Measurements from ENCODE around the gene CEACAM18.

The CEACAM18 gene

GRCh38 chr19:51469629-51470028 lies 8.7 kb upstream of the CEACAM18 start:
- Histone ChIP-seq H3K4me3 (ENCODE audit: low read length, poor library complexity, severe bottlenecking) (peak overlapping the region; percentile 78), H3K79me2 (ENCODE audit: insufficient read depth, low read length) (peaks cover 31% of the 10 kb centered on the region), H3K4me2 (ENCODE audit: low read depth, low read length, poor library complexity, severe bottlenecking) (peak overlapping the region; percentile 90), H3K27me3 (ENCODE audit: insufficient read depth, low read length, poor library complexity, severe bottlenecking) (no peaks in the 10 kb centered on the region), H3K4me1 (ENCODE audit: insufficient read depth, low read length, poor library complexity, severe bottlenecking) (peaks cover 41% of the 10 kb centered on the region), H3K36me3 (ENCODE audit: insufficient read depth, low read length) (no peaks in the 10 kb centered on the region), H2AFZ (ENCODE audit: low read length) (no peak overlapping the region), H3K9me2 (replicated peaks; ENCODE audit: low read depth, low read length) (no peaks in the 10 kb centered on the region), H4K20me1 (ENCODE audit: insufficient read depth, low read length, poor library complexity, severe bottlenecking) (no peaks in the 10 kb centered on the region), H3F3A (ENCODE audit: low read depth) (peaks cover 7% of the 10 kb centered on the region; the same call in 1 of the 2 replicates), H3K9ac (ENCODE audit: low read depth, low read length, poor library complexity, severe bottlenecking) (peak overlapping the region; percentile 90), H3K9me3 (ENCODE audit: insufficient read depth, low read depth, low read length) (no peaks in the 10 kb centered on the region)
- no peak for TF ChIP-seq EZH2phosphoT487 (IDR thresholded peaks at IDR 0.05; ENCODE audit: borderline replicate concordance)
- no peak for TF ChIP-seq CTCF (conservative IDR thresholded peaks at IDR 0.05; ENCODE audit: low read length)

- no peak for TF ChIP-seq EZH2phosphoT487 (IDR thresholded peaks at IDR 0.05; ENCODE audit: borderline replicate concordance)
- TF ChIP-seq CTCF (conservative IDR thresholded peaks at IDR 0.05; ENCODE audit: low read length) = no peak
- H3K27me3 ChIP-seq (ENCODE audit: insufficient read depth, low read length, poor library complexity, severe bottlenecking) = no peaks in the 10 kb centered on the region
Observed at GRCh38 chr19:51470966-51471365, 7.4 kb upstream of the CEACAM18 start.

GRCh38 chr19:51471527-51471926 lies 6.8 kb upstream of the CEACAM18 start:
- Histone ChIP-seq H3F3A (ENCODE audit: low read depth) (peaks cover 7% of the 10 kb centered on the region; the same call in 1 of the 2 replicates), H3K9me2 (replicated peaks; ENCODE audit: low read depth, low read length) (no peaks in the 10 kb centered on the region), H3K36me3 (ENCODE audit: insufficient read depth, low read length) (no peaks in the 10 kb centered on the region), H3K4me3 (ENCODE audit: low read length, poor library complexity, severe bottlenecking) (no peak overlapping the region), H2AFZ (ENCODE audit: low read length) (no peak overlapping the region), H3K79me2 (ENCODE audit: insufficient read depth, low read length) (peaks cover 16% of the 10 kb centered on the region), H3K9me3 (ENCODE audit: insufficient read depth, low read depth, low read length) (no peaks in the 10 kb centered on the region), H3K4me1 (ENCODE audit: insufficient read depth, low read length, poor library complexity, severe bottlenecking) (peaks cover 32% of the 10 kb centered on the region), H4K20me1 (ENCODE audit: insufficient read depth, low read length, poor library complexity, severe bottlenecking) (no peaks in the 10 kb centered on the region), H3K9ac (ENCODE audit: low read depth, low read length, poor library complexity, severe bottlenecking) (no peak overlapping the region), H3K4me2 (ENCODE audit: low read depth, low read length, poor library complexity, severe bottlenecking) (no peak overlapping the region), H3K27me3 (ENCODE audit: insufficient read depth, low read length, poor library complexity, severe bottlenecking) (no peaks in the 10 kb centered on the region)
- TF ChIP-seq CTCF (conservative IDR thresholded peaks at IDR 0.05; ENCODE audit: low read length) (no peak), EZH2phosphoT487 (IDR thresholded peaks at IDR 0.05; ENCODE audit: borderline replicate concordance) (no peak)

More at GRCh38 chr19:51470966-51471365, 7.4 kb upstream of the CEACAM18 start:
- Histone ChIP-seq H2AFZ (ENCODE audit: low read length) (no peak overlapping the region), H3K9ac (ENCODE audit: low read depth, low read length, poor library complexity, severe bottlenecking) (no peak overlapping the region), H3K4me3 (ENCODE audit: low read length, poor library complexity, severe bottlenecking) (no peak overlapping the region), H3K4me2 (ENCODE audit: low read depth, low read length, poor library complexity, severe bottlenecking) (no peak overlapping the region), H3K9me3 (ENCODE audit: insufficient read depth, low read depth, low read length) (no peaks in the 10 kb centered on the region), H3K9me2 (replicated peaks; ENCODE audit: low read depth, low read length) (no peaks in the 10 kb centered on the region), H3K79me2 (ENCODE audit: insufficient read depth, low read length) (peaks cover 22% of the 10 kb centered on the region), H4K20me1 (ENCODE audit: insufficient read depth, low read length, poor library complexity, severe bottlenecking) (no peaks in the 10 kb centered on the region), H3K36me3 (ENCODE audit: insufficient read depth, low read length) (no peaks in the 10 kb centered on the region), H3F3A (ENCODE audit: low read depth) (peaks cover 7% of the 10 kb centered on the region; the same call in 1 of the 2 replicates), H3K4me1 (ENCODE audit: insufficient read depth, low read length, poor library complexity, severe bottlenecking) (peaks cover 37% of the 10 kb centered on the region)

Measured in Loucy (cell line).